Liver (tissue), 9 donors: ENCODE results near the gene PRSS38. TPM values are rescaled to one million over a fixed set of nuclear protein-coding genes. Genes with fewer than 3 reads are reported as not detected.

Experiments
- DNase-seq: peaks from one replicate; pipeline ENCODE4 v3.0.0-alpha.2; 2017; ENCODE audit warnings: low spot score
- H3K27ac ChIP-seq, 2 donors: one replicate each; pipeline ENCODE4 v1.7.0; 2013; ENCODE audit warnings: inconsistent platforms in 2 of 2, low read length in 2 of 2, control low read depth in 1 of 2, low read depth in 1 of 2, mild to moderate bottlenecking in 1 of 2
- H3K27me3 ChIP-seq, 4 donors: one replicate each; pipeline versions ENCODE4 v1.6.1 to v1.7.0; 2013; ENCODE audit warnings: low read length in 3 of 4, inconsistent platforms in 1 of 4, mild to moderate bottlenecking in 1 of 4, moderate library complexity in 1 of 4; ENCODE audit not compliant: control insufficient read depth in 4 of 4, insufficient read depth in 4 of 4
- H3K36me3 ChIP-seq, 4 donors: one replicate each; pipeline versions ENCODE4 v1.6.1 to v1.7.0; 2013; ENCODE audit warnings: low read length in 3 of 4, mild to moderate bottlenecking in 3 of 4, low read depth in 1 of 4, moderate library complexity in 1 of 4; ENCODE audit not compliant: control insufficient read depth in 4 of 4, insufficient read depth in 3 of 4
- H3K4me1 ChIP-seq, 4 donors: one replicate each; pipeline versions ENCODE4 v1.6.1 to v1.7.0; 2013; ENCODE audit warnings: low read length in 3 of 4, mild to moderate bottlenecking in 3 of 4, moderate library complexity in 1 of 4; ENCODE audit not compliant: control insufficient read depth in 4 of 4, insufficient read depth in 4 of 4
- H3K4me3 ChIP-seq, 3 donors: one replicate each; pipeline versions ENCODE4 v1.6.1 to v1.7.0; 2013; ENCODE audit warnings: low read length in 3 of 3, control low read depth in 1 of 3, low read depth in 1 of 3, mild to moderate bottlenecking in 1 of 3
- H3K9ac ChIP-seq, 2 donors: one replicate each; pipeline ENCODE4 v1.7.0; 2013; ENCODE audit warnings: low read length in 2 of 2, mild to moderate bottlenecking in 2 of 2, moderate library complexity in 2 of 2, control low read depth in 1 of 2, low read depth in 1 of 2
- H3K9me3 ChIP-seq, 4 donors: one replicate each; pipeline versions ENCODE4 v1.6.1 to v1.7.0; 2013; ENCODE audit warnings: low read length in 3 of 4; ENCODE audit not compliant: control insufficient read depth in 4 of 4
- EGR1 ChIP-seq, 2 donors: IDR thresholded peaks; 2 replicates each; pipeline ENCODE4 v1.6.1; 2016 to 2018; ENCODE audit warnings: antibody characterized with exemption in 2 of 2, low read depth in 2 of 2
- FOXA1 ChIP-seq: IDR thresholded peaks from 2 replicates; pipeline ENCODE4 v1.6.1; 2016; ENCODE audit warnings: antibody characterized with exemption
- FOXA2 ChIP-seq: IDR thresholded peaks from 2 replicates; pipeline ENCODE4 v1.6.1; 2016; ENCODE audit warnings: antibody characterized with exemption
- HNF4A ChIP-seq, 2 donors: conservative IDR thresholded peaks; 2 replicates each; pipeline ENCODE4 v1.6.1; 2016; ENCODE audit warnings: antibody characterized with exemption in 2 of 2, mild to moderate bottlenecking in 2 of 2
- HNF4G ChIP-seq: IDR thresholded peaks from 2 replicates; pipeline ENCODE4 v1.6.1; 2016; ENCODE audit warnings: antibody characterized with exemption
- JUND ChIP-seq, 2 donors: IDR thresholded peaks; 2 replicates each; pipeline ENCODE4 v1.6.1; 2016; ENCODE audit warnings: antibody characterized with exemption in 2 of 2
- NR2F2 ChIP-seq: IDR thresholded peaks from 2 replicates; pipeline ENCODE4 v1.6.1; 2016; ENCODE audit warnings: antibody characterized with exemption
- RAD21 ChIP-seq, 2 donors: IDR thresholded peaks; 2 replicates each; pipeline ENCODE4 v1.6.1; 2016; ENCODE audit warnings: antibody characterized with exemption in 2 of 2, mild to moderate bottlenecking in 2 of 2
- RXRA ChIP-seq, 2 donors: IDR thresholded peaks; 2 replicates each; pipeline ENCODE4 v1.6.1; 2017 to 2018; ENCODE audit warnings: antibody characterized with exemption in 2 of 2, mild to moderate bottlenecking in 1 of 2
- SP1 ChIP-seq: IDR thresholded peaks from 2 replicates; pipeline ENCODE4 v1.6.1; 2018; ENCODE audit warnings: antibody characterized with exemption, mild to moderate bottlenecking
- TAF1 ChIP-seq: conservative IDR thresholded peaks from 2 replicates; pipeline ENCODE4 v1.6.1; 2016; ENCODE audit warnings: antibody characterized with exemption, mild to moderate bottlenecking
- YY1 ChIP-seq: IDR thresholded peaks from 2 replicates; pipeline ENCODE4 v1.6.1; 2016; ENCODE audit warnings: antibody characterized with exemption, mild to moderate bottlenecking
- WGBS: extraction: QIAGEN DNeasy Blood & Tissue Kit; methylation state at CpG from one replicate; pipeline ENCODE4 v1.1.7; 2013; 5-methylcytosine and 5-hydroxymethylcytosine counted together
- polyA plus RNA-seq, 2 donors: library from polyadenylated mRNA; stranded (reverse) in 1 of 2; unstranded in 1 of 2; fragments of 200-250 nt in 1 of 2; fragments of >200 nt in 1 of 2; fragmentation: Nextera tagmentation in 1 of 2; extraction: Ambion mirVana in 1 of 2; gene quantifications; one replicate each; pipeline versions ENCODE4 v1.2.1 to v1.2.3, GENCODE V29; 2013 to 2015
- total RNA-seq, 2 donors: library from RNA; depleted of rRNA; stranded (reverse); fragments of >200 nt; gene quantifications; one replicate each; pipeline ENCODE4 v1.2.3, GENCODE V29; 2014
- TF ChIP-seq, protein P1 (sequence below): fragments of 150-350 bp; IDR thresholded peaks from 2 replicates; pipeline ENCODE4 v1.5.1; 2017; ENCODE audit warnings: improper control_type of control experiment, low read depth, low read length; ENCODE audit not compliant: missing input control
- TF ChIP-seq, protein P2 (sequence below): IDR thresholded peaks from 2 replicates; pipeline ENCODE4 v1.6.1; 2016; ENCODE audit warnings: antibody characterized with exemption
- TF ChIP-seq, protein P3 (sequence below): IDR thresholded peaks from 2 replicates; pipeline ENCODE4 v1.6.1; 2016; ENCODE audit warnings: antibody characterized with exemption, mild to moderate bottlenecking
- TF ChIP-seq, protein P4 (sequence below): IDR thresholded peaks from 2 replicates; pipeline ENCODE4 v1.6.1; 2016; ENCODE audit warnings: antibody characterized with exemption
- donor health status: healthy.
- donor health status: healthy.
- donor health status: healthy.
- donor health status: healthy.
- donor health status: healthy.

PRSS38 gene
- total and polyA plus RNA-seq, 4 donors, result not detected

DNA sequence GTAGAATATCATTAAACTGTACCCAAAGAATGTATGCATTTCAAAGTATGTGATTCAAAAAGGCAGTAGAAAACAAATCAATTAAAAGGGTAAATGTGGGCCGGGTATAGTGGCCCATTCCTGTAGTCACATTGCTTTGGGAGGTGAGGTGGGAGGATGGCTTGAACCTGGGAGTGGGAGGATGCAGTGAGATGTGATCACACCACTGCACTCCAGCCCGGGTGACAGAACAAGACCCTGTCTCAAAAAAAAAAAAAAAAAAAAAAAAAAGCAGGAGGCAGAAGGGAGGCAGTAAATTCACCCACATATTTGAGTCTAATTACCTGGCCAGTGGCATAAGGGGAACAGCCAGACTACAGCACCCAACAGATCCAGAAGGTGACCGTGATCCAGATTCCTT is 17.9 kb upstream of the PRSS38 start:
- H3K27ac ChIP-seq, result no peak overlapping the region
- no peaks in the 10 kb centered on the region for H3K36me3 ChIP-seq
- no peaks in the 10 kb centered on the region for H3K9me3 ChIP-seq
- H3K9ac ChIP-seq, result no peak overlapping the region
- no peaks in the 10 kb centered on the region for H3K4me1 ChIP-seq
- H3K4me3 ChIP-seq, result no peak overlapping the region
- TF ChIP-seq, protein P1, sequence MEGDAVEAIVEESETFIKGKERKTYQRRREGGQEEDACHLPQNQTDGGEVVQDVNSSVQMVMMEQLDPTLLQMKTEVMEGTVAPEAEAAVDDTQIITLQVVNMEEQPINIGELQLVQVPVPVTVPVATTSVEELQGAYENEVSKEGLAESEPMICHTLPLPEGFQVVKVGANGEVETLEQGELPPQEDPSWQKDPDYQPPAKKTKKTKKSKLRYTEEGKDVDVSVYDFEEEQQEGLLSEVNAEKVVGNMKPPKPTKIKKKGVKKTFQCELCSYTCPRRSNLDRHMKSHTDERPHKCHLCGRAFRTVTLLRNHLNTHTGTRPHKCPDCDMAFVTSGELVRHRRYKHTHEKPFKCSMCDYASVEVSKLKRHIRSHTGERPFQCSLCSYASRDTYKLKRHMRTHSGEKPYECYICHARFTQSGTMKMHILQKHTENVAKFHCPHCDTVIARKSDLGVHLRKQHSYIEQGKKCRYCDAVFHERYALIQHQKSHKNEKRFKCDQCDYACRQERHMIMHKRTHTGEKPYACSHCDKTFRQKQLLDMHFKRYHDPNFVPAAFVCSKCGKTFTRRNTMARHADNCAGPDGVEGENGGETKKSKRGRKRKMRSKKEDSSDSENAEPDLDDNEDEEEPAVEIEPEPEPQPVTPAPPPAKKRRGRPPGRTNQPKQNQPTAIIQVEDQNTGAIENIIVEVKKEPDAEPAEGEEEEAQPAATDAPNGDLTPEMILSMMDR, result no peak
- TF ChIP-seq, protein P2, sequence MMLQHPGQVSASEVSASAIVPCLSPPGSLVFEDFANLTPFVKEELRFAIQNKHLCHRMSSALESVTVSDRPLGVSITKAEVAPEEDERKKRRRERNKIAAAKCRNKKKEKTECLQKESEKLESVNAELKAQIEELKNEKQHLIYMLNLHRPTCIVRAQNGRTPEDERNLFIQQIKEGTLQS, result no peak
- TF ChIP-seq, protein P3, sequence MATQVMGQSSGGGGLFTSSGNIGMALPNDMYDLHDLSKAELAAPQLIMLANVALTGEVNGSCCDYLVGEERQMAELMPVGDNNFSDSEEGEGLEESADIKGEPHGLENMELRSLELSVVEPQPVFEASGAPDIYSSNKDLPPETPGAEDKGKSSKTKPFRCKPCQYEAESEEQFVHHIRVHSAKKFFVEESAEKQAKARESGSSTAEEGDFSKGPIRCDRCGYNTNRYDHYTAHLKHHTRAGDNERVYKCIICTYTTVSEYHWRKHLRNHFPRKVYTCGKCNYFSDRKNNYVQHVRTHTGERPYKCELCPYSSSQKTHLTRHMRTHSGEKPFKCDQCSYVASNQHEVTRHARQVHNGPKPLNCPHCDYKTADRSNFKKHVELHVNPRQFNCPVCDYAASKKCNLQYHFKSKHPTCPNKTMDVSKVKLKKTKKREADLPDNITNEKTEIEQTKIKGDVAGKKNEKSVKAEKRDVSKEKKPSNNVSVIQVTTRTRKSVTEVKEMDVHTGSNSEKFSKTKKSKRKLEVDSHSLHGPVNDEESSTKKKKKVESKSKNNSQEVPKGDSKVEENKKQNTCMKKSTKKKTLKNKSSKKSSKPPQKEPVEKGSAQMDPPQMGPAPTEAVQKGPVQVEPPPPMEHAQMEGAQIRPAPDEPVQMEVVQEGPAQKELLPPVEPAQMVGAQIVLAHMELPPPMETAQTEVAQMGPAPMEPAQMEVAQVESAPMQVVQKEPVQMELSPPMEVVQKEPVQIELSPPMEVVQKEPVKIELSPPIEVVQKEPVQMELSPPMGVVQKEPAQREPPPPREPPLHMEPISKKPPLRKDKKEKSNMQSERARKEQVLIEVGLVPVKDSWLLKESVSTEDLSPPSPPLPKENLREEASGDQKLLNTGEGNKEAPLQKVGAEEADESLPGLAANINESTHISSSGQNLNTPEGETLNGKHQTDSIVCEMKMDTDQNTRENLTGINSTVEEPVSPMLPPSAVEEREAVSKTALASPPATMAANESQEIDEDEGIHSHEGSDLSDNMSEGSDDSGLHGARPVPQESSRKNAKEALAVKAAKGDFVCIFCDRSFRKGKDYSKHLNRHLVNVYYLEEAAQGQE, result no peak
- TF ChIP-seq FOXA1 (no peak), SP1 (no peak), FOXA2 (no peak), EGR1 (IDR thresholded peaks at IDR 0.05; ENCODE audit: low read depth in 2 of 2) (no peak), TAF1 (no peak), RXRA (IDR thresholded peaks at IDR 0.05) (no peak), HNF4A (conservative IDR thresholded peaks at IDR 0.05) (no peak), NR2F2 (no peak), JUND (IDR thresholded peaks at IDR 0.05) (no peak), HNF4G (no peak), YY1 (no peak)
- TF ChIP-seq, protein P4, sequence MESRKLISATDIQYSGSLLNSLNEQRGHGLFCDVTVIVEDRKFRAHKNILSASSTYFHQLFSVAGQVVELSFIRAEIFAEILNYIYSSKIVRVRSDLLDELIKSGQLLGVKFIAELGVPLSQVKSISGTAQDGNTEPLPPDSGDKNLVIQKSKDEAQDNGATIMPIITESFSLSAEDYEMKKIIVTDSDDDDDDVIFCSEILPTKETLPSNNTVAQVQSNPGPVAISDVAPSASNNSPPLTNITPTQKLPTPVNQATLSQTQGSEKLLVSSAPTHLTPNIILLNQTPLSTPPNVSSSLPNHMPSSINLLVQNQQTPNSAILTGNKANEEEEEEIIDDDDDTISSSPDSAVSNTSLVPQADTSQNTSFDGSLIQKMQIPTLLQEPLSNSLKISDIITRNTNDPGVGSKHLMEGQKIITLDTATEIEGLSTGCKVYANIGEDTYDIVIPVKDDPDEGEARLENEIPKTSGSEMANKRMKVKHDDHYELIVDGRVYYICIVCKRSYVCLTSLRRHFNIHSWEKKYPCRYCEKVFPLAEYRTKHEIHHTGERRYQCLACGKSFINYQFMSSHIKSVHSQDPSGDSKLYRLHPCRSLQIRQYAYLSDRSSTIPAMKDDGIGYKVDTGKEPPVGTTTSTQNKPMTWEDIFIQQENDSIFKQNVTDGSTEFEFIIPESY, result no peak
- DNase-seq, result no peak
- WGBS, result 81% methylated on average over 3 of the region's 3 CpGs
- peaks cover 0 to 2% (median 0%) of the 10 kb centered on the region in 4 donors for H3K27me3 ChIP-seq

DNA sequence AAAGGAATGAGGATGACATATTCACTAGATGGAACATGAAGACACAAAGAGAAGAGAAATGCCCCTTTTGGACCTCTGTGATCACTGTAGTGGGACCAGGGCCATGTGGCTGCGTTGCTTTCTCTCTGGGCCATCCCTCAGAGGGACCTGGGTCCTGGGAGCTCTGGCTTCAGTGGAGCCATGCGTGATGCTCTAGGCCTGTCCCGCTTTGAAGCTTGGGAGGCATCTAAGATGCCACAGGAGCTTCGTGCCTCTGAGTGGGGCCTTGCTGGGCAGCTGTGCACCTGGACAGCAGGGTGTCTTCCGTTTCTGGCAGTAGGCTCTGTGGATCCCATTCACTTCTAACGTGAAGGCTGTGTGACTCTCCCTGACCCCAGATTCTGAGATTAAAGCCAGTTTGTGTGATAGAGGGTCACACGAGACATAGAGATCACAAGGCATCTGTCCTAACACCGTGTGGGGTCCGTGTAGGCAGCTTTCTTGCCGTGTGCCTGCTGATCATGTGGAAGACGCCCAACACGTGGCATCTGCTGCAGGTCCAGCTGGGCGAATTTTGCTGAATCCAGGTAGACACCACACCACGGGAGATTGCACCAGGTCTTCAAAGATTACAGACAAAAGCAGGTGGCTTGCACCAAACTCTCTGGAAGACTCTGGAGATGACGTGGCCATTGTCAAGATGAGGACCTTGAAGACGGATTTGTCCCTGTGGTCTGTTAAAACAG is 17.2 kb upstream of the PRSS38 start:
- no peak overlapping the region for H3K9ac ChIP-seq
- no peak overlapping the region for H3K27ac ChIP-seq
- no peak overlapping the region for H3K4me3 ChIP-seq
- H3K27me3 ChIP-seq, result peaks cover 0 to 2% (median 0%) of the 10 kb centered on the region in 4 donors
- WGBS, result 76% methylated on average over 16 of the region's 16 CpGs
- TF ChIP-seq HNF4G (no peak), RXRA (IDR thresholded peaks at IDR 0.05) (no peak), HNF4A (conservative IDR thresholded peaks at IDR 0.05) (no peak), NR2F2 (no peak), JUND (IDR thresholded peaks at IDR 0.05) (no peak), RAD21 (IDR thresholded peaks at IDR 0.05) (no peak), YY1 (no peak), FOXA2 (no peak)
- TF ChIP-seq, protein P1, result no peak
- TF ChIP-seq, protein P3, result no peak
- H3K9me3 ChIP-seq, result no peaks in the 10 kb centered on the region
- no peaks in the 10 kb centered on the region for H3K4me1 ChIP-seq
- no peaks in the 10 kb centered on the region for H3K36me3 ChIP-seq
- no peak for DNase-seq
